ENCODE measurements around the gene TCEA2. TPM values are rescaled to one million over a fixed set of nuclear protein-coding genes. Genes with fewer than 3 reads are reported as not detected.

TCEA2 gene
- polyA plus RNA-seq, 1 donor from 2014 or later: 87.7 TPM

- no peaks in the 10 kb centered on the region for H4K20me1 ChIP-seq (ENCODE audit: insufficient read depth)
- H3K27me3 ChIP-seq (ENCODE audit: insufficient read depth, low read depth, low read length): no peaks in the 10 kb centered on the region
- H3K9me2 ChIP-seq (ENCODE audit: insufficient read depth, low read length): no peaks in the 10 kb centered on the region
- TF ChIP-seq MXI1 (conservative IDR thresholded peaks at IDR 0.05; ENCODE audit: poor library complexity, severe bottlenecking) (no peak), EP300 (conservative IDR thresholded peaks at IDR 0.05; ENCODE audit: poor library complexity, severe bottlenecking) (no peak), TAF1 (IDR thresholded peaks at IDR 0.05; ENCODE audit: low read depth) (no peak), POLR2AphosphoS5 (IDR thresholded peaks at IDR 0.05) (no peak), SMC3 (conservative IDR thresholded peaks at IDR 0.05; ENCODE audit: poor library complexity) (no peak), RAD21 (conservative IDR thresholded peaks at IDR 0.05) (no peak), CTCF (IDR thresholded peaks at IDR 0.05; ENCODE audit: poor library complexity, severe bottlenecking) (no peak), EZH2 (IDR thresholded peaks at IDR 0.05; ENCODE audit: borderline replicate concordance, insufficient read depth, low read length, poor library complexity, severe bottlenecking) (no peak)
- TF ChIP-seq, protein P1, sequence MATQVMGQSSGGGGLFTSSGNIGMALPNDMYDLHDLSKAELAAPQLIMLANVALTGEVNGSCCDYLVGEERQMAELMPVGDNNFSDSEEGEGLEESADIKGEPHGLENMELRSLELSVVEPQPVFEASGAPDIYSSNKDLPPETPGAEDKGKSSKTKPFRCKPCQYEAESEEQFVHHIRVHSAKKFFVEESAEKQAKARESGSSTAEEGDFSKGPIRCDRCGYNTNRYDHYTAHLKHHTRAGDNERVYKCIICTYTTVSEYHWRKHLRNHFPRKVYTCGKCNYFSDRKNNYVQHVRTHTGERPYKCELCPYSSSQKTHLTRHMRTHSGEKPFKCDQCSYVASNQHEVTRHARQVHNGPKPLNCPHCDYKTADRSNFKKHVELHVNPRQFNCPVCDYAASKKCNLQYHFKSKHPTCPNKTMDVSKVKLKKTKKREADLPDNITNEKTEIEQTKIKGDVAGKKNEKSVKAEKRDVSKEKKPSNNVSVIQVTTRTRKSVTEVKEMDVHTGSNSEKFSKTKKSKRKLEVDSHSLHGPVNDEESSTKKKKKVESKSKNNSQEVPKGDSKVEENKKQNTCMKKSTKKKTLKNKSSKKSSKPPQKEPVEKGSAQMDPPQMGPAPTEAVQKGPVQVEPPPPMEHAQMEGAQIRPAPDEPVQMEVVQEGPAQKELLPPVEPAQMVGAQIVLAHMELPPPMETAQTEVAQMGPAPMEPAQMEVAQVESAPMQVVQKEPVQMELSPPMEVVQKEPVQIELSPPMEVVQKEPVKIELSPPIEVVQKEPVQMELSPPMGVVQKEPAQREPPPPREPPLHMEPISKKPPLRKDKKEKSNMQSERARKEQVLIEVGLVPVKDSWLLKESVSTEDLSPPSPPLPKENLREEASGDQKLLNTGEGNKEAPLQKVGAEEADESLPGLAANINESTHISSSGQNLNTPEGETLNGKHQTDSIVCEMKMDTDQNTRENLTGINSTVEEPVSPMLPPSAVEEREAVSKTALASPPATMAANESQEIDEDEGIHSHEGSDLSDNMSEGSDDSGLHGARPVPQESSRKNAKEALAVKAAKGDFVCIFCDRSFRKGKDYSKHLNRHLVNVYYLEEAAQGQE (IDR thresholded peaks at IDR 0.05; ENCODE audit: borderline replicate concordance): no peak
- H3K36me3 ChIP-seq (ENCODE audit: insufficient read depth, low read length): no peaks in the 10 kb centered on the region
- no peak overlapping the region for H3K9ac ChIP-seq (ENCODE audit: low read length)
- no peak overlapping the region for H3K27ac ChIP-seq (ENCODE audit: low read length)
- no peaks in the 10 kb centered on the region for H3F3A ChIP-seq (ENCODE audit: insufficient read depth, low read length, poor library complexity, severe bottlenecking)
- H3K9me3 ChIP-seq (ENCODE audit: low read length): no peaks in the 10 kb centered on the region
- no peak overlapping the region for H2AFZ ChIP-seq (ENCODE audit: low read depth, low read length)
- no peak overlapping the region for H3K4me2 ChIP-seq (ENCODE audit: low read length)
- no peaks in the 10 kb centered on the region for H3K79me2 ChIP-seq (replicated peaks; ENCODE audit: insufficient read depth, low read length)
- H3K4me3 ChIP-seq (ENCODE audit: low read length): no peak overlapping the region
Observed at GRCh38 chr20:64107736-64108457, 44.9 kb downstream of the TCEA2 start.

DNA sequence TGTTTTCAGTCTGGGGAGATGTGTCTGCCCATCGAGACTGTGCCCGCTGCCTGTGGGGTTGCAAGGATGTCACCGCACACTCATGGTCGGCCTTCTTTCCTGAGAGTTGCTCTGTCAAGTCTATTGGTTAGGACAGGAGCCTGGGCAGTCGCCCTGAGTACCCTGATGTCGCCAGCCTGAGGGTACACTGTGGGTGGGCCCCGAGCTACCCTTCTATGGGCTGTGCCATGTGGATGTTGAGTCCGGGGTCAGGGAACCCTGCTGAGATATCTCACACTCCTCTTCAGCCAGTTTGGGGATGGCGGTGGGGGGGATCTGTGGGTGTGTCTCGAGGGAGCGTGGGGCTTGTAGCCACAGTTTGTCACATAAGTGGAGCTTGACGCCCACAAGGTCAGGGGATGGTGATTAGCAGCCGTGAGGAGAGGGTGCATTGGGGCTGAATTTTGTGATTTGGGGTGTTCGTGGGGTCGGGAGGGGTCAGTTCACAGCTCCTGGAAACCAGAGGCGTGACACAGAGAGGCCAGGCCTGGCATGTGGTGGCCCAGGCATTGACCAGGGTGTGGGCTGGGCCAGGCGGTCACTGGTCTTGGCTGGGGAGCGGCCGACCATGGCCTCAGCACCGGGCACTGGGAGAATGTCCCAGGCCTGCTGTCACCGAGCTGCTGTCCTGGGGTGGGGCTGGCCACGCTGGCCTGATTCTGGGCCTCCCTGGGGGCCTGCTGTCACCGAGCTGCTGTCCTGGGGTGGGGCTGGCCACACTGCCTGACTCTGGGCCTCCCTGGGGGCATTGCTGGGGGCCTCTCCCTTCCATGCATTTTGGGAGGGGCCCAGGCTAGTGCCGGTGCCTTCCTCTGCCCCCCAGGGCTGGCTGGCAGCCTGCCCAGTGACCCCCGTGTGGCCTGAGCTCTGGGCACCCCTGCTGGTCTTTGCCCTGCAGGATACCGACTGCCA lies 46.0 kb downstream of the TCEA2 start:
- Histone ChIP-seq H4K20me1 (ENCODE audit: insufficient read depth) (no peaks in the 10 kb centered on the region), H3K79me2 (replicated peaks; ENCODE audit: insufficient read depth, low read length) (no peaks in the 10 kb centered on the region), H3K9me3 (ENCODE audit: low read length) (no peaks in the 10 kb centered on the region), H3K27ac (ENCODE audit: low read length) (no peak overlapping the region), H3K27me3 (ENCODE audit: insufficient read depth, low read depth, low read length) (no peaks in the 10 kb centered on the region), H2AFZ (ENCODE audit: low read depth, low read length) (no peak overlapping the region), H3K36me3 (ENCODE audit: insufficient read depth, low read length) (no peaks in the 10 kb centered on the region), H3K4me3 (ENCODE audit: low read length) (no peak overlapping the region), H3F3A (ENCODE audit: insufficient read depth, low read length, poor library complexity, severe bottlenecking) (no peaks in the 10 kb centered on the region), H3K9ac (ENCODE audit: low read length) (no peak overlapping the region), H3K4me2 (ENCODE audit: low read length) (no peak overlapping the region), H3K9me2 (ENCODE audit: insufficient read depth, low read length) (no peaks in the 10 kb centered on the region)
- TF ChIP-seq CTCF (IDR thresholded peaks at IDR 0.05; ENCODE audit: poor library complexity, severe bottlenecking) (no peak), POLR2AphosphoS5 (IDR thresholded peaks at IDR 0.05) (no peak), MXI1 (conservative IDR thresholded peaks at IDR 0.05; ENCODE audit: poor library complexity, severe bottlenecking) (no peak), TAF1 (IDR thresholded peaks at IDR 0.05; ENCODE audit: low read depth) (no peak)
